Body of pancreas (tissue), 4 donors: ENCODE results near the gene ST3GAL5. TPM values are rescaled to one million over a fixed set of nuclear protein-coding genes. Genes with fewer than 3 reads are reported as not detected.

Source experiments
- ATAC-seq: fragments of 150-250 bp; one replicate; pipeline ENCODE4 v1.9.1; 2016
- DNase-seq, 4 donors: peaks; one replicate each; pipeline ENCODE4 v3.0.0-alpha.2; 2019
- H3K27ac ChIP-seq, 4 donors: fragments of 200-600 bp; sonication (generic); 1 replicate in 3 of 4; 2 replicates in 1 of 4; pipeline versions ENCODE4 v1.5.1 to v1.6.1; 2016 to 2019; ENCODE audit warnings: mild to moderate bottlenecking in 1 of 4, mixed read lengths in 1 of 4, moderate library complexity in 1 of 4
- H3K27me3 ChIP-seq, 2 donors: fragments of 200-600 bp; sonication (generic); one replicate each; pipeline ENCODE4 v1.6.0; 2016; ENCODE audit warnings: mild to moderate bottlenecking in 1 of 2
- H3K36me3 ChIP-seq, 2 donors: fragments of 200-600 bp; sonication (generic); replicated peaks in 1 of 2; 2 replicates each; pipeline ENCODE4 v1.5.1; 2016; ENCODE audit warnings: low read depth in 2 of 2; ENCODE audit not compliant: insufficient read depth in 1 of 2
- H3K4me1 ChIP-seq: fragments of 200-600 bp; sonication (generic); one replicate; pipeline ENCODE4 v1.6.0; 2016
- H3K4me3 ChIP-seq, 2 donors: fragments of 200-600 bp; sonication (generic); 1 replicate in 1 of 2; 2 replicates in 1 of 2; pipeline ENCODE4 v1.5.1; 2016 to 2019
- H3K9me3 ChIP-seq, 3 donors: fragments of 200-600 bp; sonication (generic); 1 replicate in 2 of 3; 2 replicates in 1 of 3; pipeline ENCODE4 v1.5.1; 2016
- POLR2A ChIP-seq, 3 donors: fragments of 450-650 bp; IDR thresholded peaks; one replicate each; pipeline ENCODE4 v1.6.1; 2016; ENCODE audit warnings: antibody characterized with exemption in 3 of 3, mild to moderate bottlenecking in 2 of 3
- WGBS, 2 donors: methylation state at CpG; one replicate each; pipeline ENCODE4 v1.1.5; 2017; 5-methylcytosine and 5-hydroxymethylcytosine counted together
- intact Hi-C: fragments of 100-400 bp; cut with DNase I; formaldehyde crosslinking; loops from one replicate; pipeline ENCODE4 v1.15.1; 2023
- total RNA-seq, 2 donors: library from RNA; depleted of rRNA; stranded (reverse); fragments of >200 nt; gene quantifications; one replicate each; pipeline ENCODE4 v1.1.0, GENCODE V29; 2016
- TF ChIP-seq, protein P1 (sequence below), 7 experiments: fragments of 450-650 bp in 4 of 7; fragments of 200-600 bp in 3 of 7; sonication (generic) in 3 of 7; IDR thresholded peaks; one replicate each; pipeline ENCODE4 v1.5.1; 2016 to 2019; ENCODE audit warnings: antibody characterized with exemption in 7 of 7

Gene ST3GAL5
- total RNA-seq, 2 donors from 2014 or later, result 8.6 to 18.8 TPM

DNA sequence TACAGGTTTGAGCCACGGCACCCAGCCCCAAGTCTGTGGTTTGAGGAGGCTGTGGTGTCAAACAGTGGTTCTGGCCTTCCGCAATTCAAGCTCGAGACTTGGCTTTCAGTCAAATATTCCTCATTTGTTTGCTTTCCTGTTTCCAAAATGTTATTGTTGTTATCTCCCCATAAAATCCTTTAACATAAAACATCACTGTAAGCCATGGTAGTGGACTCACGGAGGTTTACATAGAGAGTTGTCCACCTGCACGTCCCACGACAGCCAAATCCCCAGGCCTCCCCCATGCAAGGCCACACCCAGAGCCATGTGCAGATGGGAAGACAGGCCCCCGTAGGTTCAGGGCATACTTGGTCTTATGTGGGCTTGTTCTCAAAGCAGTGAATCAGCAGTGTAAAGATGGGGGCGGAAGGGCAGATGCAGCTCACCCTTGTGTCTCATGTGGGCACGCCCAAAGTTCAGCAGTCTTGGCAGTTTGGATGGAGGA, 18.9 kb upstream of the ST3GAL5 start:
- ATAC-seq (no peak), DNase-seq (no peak)
- Histone ChIP-seq H3K4me1 (peaks cover 10% of the 10 kb centered on the region), H3K9me3 (no peaks in the 10 kb centered on the region), H3K4me3 (no peak overlapping the region), H3K27me3 (no peaks in the 10 kb centered on the region), H3K36me3 (no peaks in the 10 kb centered on the region), H3K27ac (no peak overlapping the region)
- TF ChIP-seq, protein P1, sequence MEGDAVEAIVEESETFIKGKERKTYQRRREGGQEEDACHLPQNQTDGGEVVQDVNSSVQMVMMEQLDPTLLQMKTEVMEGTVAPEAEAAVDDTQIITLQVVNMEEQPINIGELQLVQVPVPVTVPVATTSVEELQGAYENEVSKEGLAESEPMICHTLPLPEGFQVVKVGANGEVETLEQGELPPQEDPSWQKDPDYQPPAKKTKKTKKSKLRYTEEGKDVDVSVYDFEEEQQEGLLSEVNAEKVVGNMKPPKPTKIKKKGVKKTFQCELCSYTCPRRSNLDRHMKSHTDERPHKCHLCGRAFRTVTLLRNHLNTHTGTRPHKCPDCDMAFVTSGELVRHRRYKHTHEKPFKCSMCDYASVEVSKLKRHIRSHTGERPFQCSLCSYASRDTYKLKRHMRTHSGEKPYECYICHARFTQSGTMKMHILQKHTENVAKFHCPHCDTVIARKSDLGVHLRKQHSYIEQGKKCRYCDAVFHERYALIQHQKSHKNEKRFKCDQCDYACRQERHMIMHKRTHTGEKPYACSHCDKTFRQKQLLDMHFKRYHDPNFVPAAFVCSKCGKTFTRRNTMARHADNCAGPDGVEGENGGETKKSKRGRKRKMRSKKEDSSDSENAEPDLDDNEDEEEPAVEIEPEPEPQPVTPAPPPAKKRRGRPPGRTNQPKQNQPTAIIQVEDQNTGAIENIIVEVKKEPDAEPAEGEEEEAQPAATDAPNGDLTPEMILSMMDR (IDR thresholded peaks at IDR 0.05), result no peak
- no peak for TF ChIP-seq POLR2A (IDR thresholded peaks at IDR 0.05)
- intact Hi-C loops, result no loop called here
- WGBS, 2 donors, result 68 to 81% methylated on average over 9 of the region's 9 CpGs

DNA sequence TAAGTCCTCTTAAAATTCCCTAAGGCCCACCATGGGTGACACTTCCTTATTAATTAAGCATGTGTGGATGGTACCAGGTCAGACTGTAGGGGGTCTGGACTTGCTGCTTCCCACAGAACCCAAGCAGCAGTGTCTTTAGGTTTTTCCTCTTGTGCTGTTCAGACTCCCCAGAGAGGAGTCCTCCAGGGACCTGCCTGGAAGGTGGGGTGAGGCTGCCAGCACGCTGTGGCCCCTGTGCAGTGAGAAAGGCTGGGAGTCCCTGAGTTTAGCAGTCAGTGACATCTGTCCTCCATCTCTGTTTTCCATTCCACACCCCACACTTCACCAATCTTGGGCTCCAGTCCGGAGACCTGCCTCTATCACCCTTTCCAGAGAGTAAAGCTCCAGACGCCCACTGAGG, 18.0 kb upstream of the ST3GAL5 start:
- ATAC-seq (no peak), DNase-seq (no peak)
- no peak overlapping the region for H3K27ac ChIP-seq
- no peaks in the 10 kb centered on the region for H3K27me3 ChIP-seq
- H3K9me3 ChIP-seq, result no peaks in the 10 kb centered on the region
- no peak overlapping the region for H3K4me3 ChIP-seq
- no peaks in the 10 kb centered on the region for H3K36me3 ChIP-seq
- TF ChIP-seq, protein P1 (IDR thresholded peaks at IDR 0.05), result no peak
- no peak for TF ChIP-seq POLR2A (IDR thresholded peaks at IDR 0.05)
- 84 to 92% methylated on average over 3 of the region's 3 CpGs for whole genome bisulfite sequencing, 2 donors
- intact Hi-C loops, result no loop called here
- H3K4me1 ChIP-seq, result peaks cover 10% of the 10 kb centered on the region

DNA sequence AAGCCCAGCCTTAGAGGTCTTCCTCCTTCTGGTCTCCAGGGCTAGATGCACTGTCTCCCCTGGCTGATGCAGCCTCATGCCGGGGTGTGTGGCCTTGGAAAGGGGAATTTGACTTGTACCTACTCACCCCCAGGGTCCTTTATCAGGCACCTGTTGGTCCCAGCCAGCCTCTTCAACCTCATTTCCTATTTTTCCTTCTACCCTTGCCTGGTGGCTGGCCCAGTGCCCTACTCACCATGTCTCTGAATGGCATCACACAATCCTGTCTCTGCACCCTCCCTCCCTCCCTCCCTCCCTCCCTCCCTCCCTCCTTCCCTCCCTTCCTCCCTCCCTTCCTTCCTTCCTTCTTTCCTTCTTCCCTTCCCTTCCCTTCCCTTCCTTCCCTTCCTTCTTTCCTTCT, 17.1 kb upstream of the ST3GAL5 start:
- no peaks in the 10 kb centered on the region for H3K36me3 ChIP-seq
- no peak for DNase-seq
- 63 to 80% methylated on average over 1 of the region's 1 CpG for WGBS, 2 donors
- H3K4me3 ChIP-seq, result no peak overlapping the region
- H3K4me1 ChIP-seq, result peaks cover 10% of the 10 kb centered on the region
- H3K27ac ChIP-seq, result peak overlapping the region in 1 of 4 donors; percentile 1
- no peaks in the 10 kb centered on the region for H3K9me3 ChIP-seq
- TF ChIP-seq POLR2A (IDR thresholded peaks at IDR 0.05), result no peak
- TF ChIP-seq, protein P1 (IDR thresholded peaks at IDR 0.05), result no peak
- no peak for ATAC-seq
- intact Hi-C loops, result no loop called here
- no peaks in the 10 kb centered on the region for H3K27me3 ChIP-seq

DNA sequence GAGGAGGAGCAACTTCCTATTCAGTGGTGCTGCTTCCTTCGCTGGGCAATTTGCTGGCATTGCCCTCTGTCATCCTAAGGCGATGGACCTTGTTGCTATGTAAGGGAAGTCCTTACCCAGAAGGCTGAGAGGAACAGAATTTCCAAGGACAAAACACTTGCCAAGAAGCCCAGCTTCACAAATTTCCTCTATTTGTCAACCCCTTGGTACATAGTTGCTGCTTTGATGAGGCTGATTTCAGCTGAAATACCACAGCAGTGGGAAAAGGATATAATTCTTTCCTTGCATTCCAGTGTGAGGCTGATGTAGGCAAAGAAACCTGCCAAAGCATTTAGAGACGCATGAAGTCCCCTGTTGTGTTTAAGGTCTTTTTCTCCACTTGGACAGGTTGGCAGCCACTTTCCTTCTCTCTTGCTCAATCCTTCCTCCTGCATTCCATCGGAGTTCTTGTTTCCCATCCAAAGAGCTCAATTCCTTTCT, 16.4 kb upstream of the ST3GAL5 start:
- intact Hi-C loops, result no loop called here
- no peak for TF ChIP-seq POLR2A (IDR thresholded peaks at IDR 0.05)
- TF ChIP-seq, protein P1 (IDR thresholded peaks at IDR 0.05), result no peak
- H3K36me3 ChIP-seq, result no peaks in the 10 kb centered on the region
- H3K27ac ChIP-seq, result peak overlapping the region in 1 of 4 donors; percentile 1
- peak in 1 of 4 donors; percentile 22 for DNase-seq
- no peak overlapping the region for H3K4me3 ChIP-seq
- H3K9me3 ChIP-seq, result no peaks in the 10 kb centered on the region
- H3K27me3 ChIP-seq, result no peaks in the 10 kb centered on the region
- 61 to 67% methylated on average over 4 of the region's 4 CpGs for WGBS, 2 donors
- peak; percentile 52 for ATAC-seq
- H3K4me1 ChIP-seq, result peaks cover 10% of the 10 kb centered on the region

DNA sequence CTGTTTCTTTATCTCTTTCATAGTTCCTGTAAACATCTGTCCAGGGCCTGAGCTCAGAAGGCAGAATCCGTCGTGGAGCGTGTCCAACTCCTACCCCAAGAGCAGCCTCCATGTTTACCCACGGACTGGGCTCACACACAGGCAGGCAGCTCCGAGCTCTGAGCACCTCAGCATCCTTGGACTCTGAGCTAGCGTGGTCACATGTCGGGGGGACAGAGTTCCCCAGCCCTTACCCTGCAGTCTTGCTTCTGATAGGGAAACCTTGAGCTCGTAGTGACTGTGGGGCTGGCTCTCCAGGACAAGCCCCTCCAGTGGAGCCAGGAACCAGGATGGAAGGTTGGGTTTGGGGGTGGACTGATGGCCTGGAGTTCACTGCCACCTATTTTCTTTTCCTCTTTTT, 15.1 kb upstream of the ST3GAL5 start:
- no peaks in the 10 kb centered on the region for H3K36me3 ChIP-seq
- H3K27me3 ChIP-seq, result no peaks in the 10 kb centered on the region
- WGBS, 2 donors, result 85 to 93% methylated on average over 8 of the region's 8 CpGs
- no peak overlapping the region for H3K27ac ChIP-seq
- no peaks in the 10 kb centered on the region for H3K9me3 ChIP-seq
- peaks cover 10% of the 10 kb centered on the region for H3K4me1 ChIP-seq
- intact Hi-C loops, result no loop called here
- TF ChIP-seq, protein P1 (IDR thresholded peaks at IDR 0.05), result no peak
- no peak for TF ChIP-seq POLR2A (IDR thresholded peaks at IDR 0.05)
- no peak for ATAC-seq
- no peak for DNase-seq
- no peak overlapping the region for H3K4me3 ChIP-seq
